GM12878 (cell line): ENCODE measurements around the gene NOC4L. TPM values are rescaled to one million over a fixed set of nuclear protein-coding genes. Genes with fewer than 3 reads are reported as not detected.

Source experiments
- ATAC-seq: fragments of 200-7000 bp; cut with Tn5 transposase; 3 replicates; pipeline ENCODE4 v1.9.1; 2020; ENCODE audit warnings: mild to moderate bottlenecking, moderate library complexity
- BruUV-seq: library from RNA; stranded (reverse); fragments of 400-500 nt; replicated peaks from 2 replicates; lab custom pipeline; 2021; lab: Mats Ljungman, UMichigan
- CTCF ChIA-PET: fragments of 300-600 bp; sonication (Branson Sonifier 250); formaldehyde crosslinking; extraction: SDS; loops from one replicate; lab custom pipeline; 2021; ENCODE audit warnings: inconsistent platforms; lab: Yijun Ruan, JAX
- POLR2A ChIA-PET: fragments of 350-600 bp; formaldehyde crosslinking; extraction: SDS; loops from one replicate; lab custom pipeline; 2021; ENCODE audit warnings: inconsistent platforms; lab: Charles Lee
- RAD21 ChIA-PET: fragments of 300-600 bp; sonication (Branson Sonifier 250); formaldehyde crosslinking; loops from one replicate; lab custom pipeline; 2023; ENCODE audit warnings: antibody characterized with exemption; ENCODE audit not compliant: unreplicated experiment; lab: Charles Lee
- SMC1A ChIA-PET: fragments of 300-600 bp; sonication (Branson Sonifier 250); formaldehyde crosslinking; loops from one replicate; lab custom pipeline; 2023; ENCODE audit not compliant: unreplicated experiment, uncharacterized antibody; lab: Charles Lee
- DNase-seq: peaks from one replicate; pipeline ENCODE4 v3.0.0-alpha.2; 2011; ENCODE audit warnings: low read depth, low spot score
- FAIRE-seq: peaks from 3 replicates; lab custom pipeline; 2011; peaks lifted over from hg19 to GRCh38; lab: Jason Lieb, UNC
- H2AFZ ChIP-seq: 2 replicates; pipeline ENCODE4 v1.6.0; 2011; ENCODE audit warnings: low read depth, low read length, control low read depth; ENCODE audit not compliant: control insufficient read depth
- H3K27ac ChIP-seq: 2 replicates; pipeline ENCODE4 v1.5.1; 2011; ENCODE audit warnings: control low read depth; ENCODE audit not compliant: control insufficient read depth, insufficient read depth
- H3K27me3 ChIP-seq, 2 experiments: replicated peaks in 1 of 2; 2 replicates each; pipeline versions ENCODE4 v1.6.0 to v1.6.1; 2011; ENCODE audit warnings: low read length in 1 of 2; ENCODE audit not compliant: control insufficient read depth in 2 of 2, insufficient read depth in 2 of 2
- H3K36me3 ChIP-seq, 2 experiments: 2 replicates each; pipeline ENCODE4 v1.5.1; 2011; ENCODE audit warnings: low read length in 1 of 2; ENCODE audit not compliant: control insufficient read depth in 2 of 2, insufficient read depth in 2 of 2
- H3K4me1 ChIP-seq: 2 replicates; pipeline ENCODE4 v1.6.1; 2011; ENCODE audit warnings: mild to moderate bottlenecking, low read length, moderate library complexity, mixed read lengths; ENCODE audit not compliant: control insufficient read depth, insufficient read depth
- H3K4me2 ChIP-seq: 2 replicates; pipeline ENCODE4 v1.6.0; 2011; ENCODE audit warnings: control low read depth; ENCODE audit not compliant: control insufficient read depth, insufficient read depth
- H3K4me3 ChIP-seq: fragments of 200-600 bp; sonication (generic); 2 replicates; pipeline ENCODE4 v1.5.1; 2016
- H3K79me2 ChIP-seq: 2 replicates; pipeline ENCODE4 v1.6.0; 2011; ENCODE audit warnings: low read length; ENCODE audit not compliant: control insufficient read depth, insufficient read depth
- H3K9ac ChIP-seq: 2 replicates; pipeline ENCODE4 v1.8.0; 2011; ENCODE audit warnings: low read length, control low read depth, mixed read lengths; ENCODE audit not compliant: control insufficient read depth, insufficient read depth
- H3K9me3 ChIP-seq: replicated peaks from 3 replicates; pipeline ENCODE4 v1.5.1; 2011; ENCODE audit warnings: mild to moderate bottlenecking, low read length; ENCODE audit not compliant: control insufficient read depth, insufficient read depth
- H4K20me1 ChIP-seq: 2 replicates; pipeline ENCODE4 v1.6.0; 2011; ENCODE audit not compliant: control insufficient read depth, insufficient read depth
- ATF3 ChIP-seq: IDR thresholded peaks from 2 replicates; pipeline ENCODE4 v1.6.1; 2011; ENCODE audit warnings: low read depth, mild to moderate bottlenecking, low read length, moderate library complexity, borderline replicate concordance; ENCODE audit errors: extremely low read depth
- EGR1 ChIP-seq, 2 experiments: IDR thresholded peaks; 1 replicate in 1 of 2; 2 replicates in 1 of 2; pipeline ENCODE4 v1.6.1; 2011 to 2012; ENCODE audit warnings: low read depth in 2 of 2, low read length in 2 of 2, borderline replicate concordance in 1 of 2, mild to moderate bottlenecking in 1 of 2, moderate library complexity in 1 of 2
- PAX8 ChIP-seq: fragments of 450-650 bp; IDR thresholded peaks from 2 replicates; pipeline ENCODE4 v1.6.1; 2017; ENCODE audit warnings: mild to moderate bottlenecking, moderate library complexity
- RB1 ChIP-seq: fragments of 450-650 bp; formaldehyde crosslinking; IDR thresholded peaks from 2 replicates; pipeline ENCODE4 v1.6.1; 2017; ENCODE audit warnings: mild to moderate bottlenecking, borderline replicate concordance
- SRF ChIP-seq, 2 experiments: IDR thresholded peaks; 2 replicates each; pipeline ENCODE4 v1.6.1; 2011; ENCODE audit warnings: low read depth in 2 of 2, low read length in 2 of 2, mild to moderate bottlenecking in 1 of 2, moderate library complexity in 1 of 2
- SUZ12 ChIP-seq: fragments of 200-600 bp; sonication (generic); IDR thresholded peaks from one replicate; pipeline ENCODE4 v1.6.1; 2018; ENCODE audit warnings: antibody characterized with exemption, mild to moderate bottlenecking; ENCODE audit not compliant: unreplicated experiment
- WGBS: methylation state at CpG from one replicate; pipeline ENCODE4 v1.1.6; 2016; ENCODE audit warnings: low lambda C conversion rate; ENCODE audit not compliant: insufficient replicate concordance, insufficient coverage; ENCODE audit errors: missing lambda C conversion rate; 5-methylcytosine and 5-hydroxymethylcytosine counted together
- in situ Hi-C: fragments of 300-500 bp; cut with MboI; formaldehyde crosslinking; loops from 9 replicates; pipeline ENCODE4 v1.14.3; 2018; ENCODE audit warnings: mixed read lengths
- intact Hi-C: fragments of 100-400 bp; cut with micrococcal nuclease; formaldehyde crosslinking; loops from one replicate; pipeline ENCODE4 v1.14.2; 2022; ENCODE audit not compliant: unreplicated experiment
- polyA plus RNA-seq, 11 experiments: library from polyadenylated mRNA; depleted of rRNA in 4 of 11; unstranded in 6 of 11; stranded (reverse) in 5 of 11; fragments of >200 nt; fragmentation: Nextera tagmentation in 4 of 11; fragmentation: Illumina TruSeq in 1 of 11; extraction: Ambion mirVana in 4 of 11; extraction: Trizol in 1 of 11; gene quantifications; 1 replicate in 1 of 11; 2 replicates in 10 of 11; pipeline versions ENCODE4 v1.2.1 to v1.2.3, GENCODE V29; 2011 to 2016; ENCODE audit warnings: inconsistent platforms in 2 of 11, missing spikeins in 2 of 11, low read depth in 1 of 11
- total RNA-seq, 4 experiments: library from RNA; depleted of rRNA in 3 of 4; stranded (reverse); fragments of >200 nt in 3 of 4; fragmentation: Illumina TruSeq in 1 of 4; extraction: Trizol in 1 of 4; gene quantifications; 2 replicates each; pipeline versions ENCODE4 v1.2.1 to v1.2.3, GENCODE V29; 2013 to 2021

Gene NOC4L
- total and polyA plus RNA-seq, 10 of the 15 experiments (the other 5 are each of a cell fraction or from before 2014, with no cell fraction given) = 0.72 to 68.2 (median 15.2) TPM

GRCh38 chr12:132174839-132175490 is 30.7 kb downstream of the NOC4L start:
- peak overlapping the region; percentile 9; the same call in 1 of the 2 replicates for H3K4me2 ChIP-seq
- in situ Hi-C loops (no loop called here), intact Hi-C loops (no loop called here)
- DNase-seq (no peak), FAIRE-seq (no peak), ATAC-seq (no peak)
- H3K4me3 ChIP-seq = no peak overlapping the region
- no peaks in the 10 kb centered on the region for H3K9me3 ChIP-seq
- ChIA-PET RAD21 (no interaction called here), CTCF (no interaction called here), POLR2A (no interaction called here), SMC1A (no interaction called here)
- H3K27me3 ChIP-seq = no peaks in the 10 kb centered on the region
- no peak overlapping the region for H3K27ac ChIP-seq
- TF ChIP-seq PAX8 = no peak
- no peak for TF ChIP-seq SUZ12
- no peak for TF ChIP-seq SRF (IDR thresholded peaks at IDR 0.05; ENCODE audit: low read depth in 2 of 2, low read length in 2 of 2)
- TF ChIP-seq EGR1 (IDR thresholded peaks at IDR 0.05; ENCODE audit: borderline replicate concordance in 1 of 2, low read depth in 2 of 2, low read length in 2 of 2) = no peak
- no peak for TF ChIP-seq ATF3
- TF ChIP-seq RB1 = no peak
- 45% methylated on average over 25 of the region's 25 CpGs for WGBS
- no peaks in the 10 kb centered on the region for H4K20me1 ChIP-seq
- H3K4me1 ChIP-seq = peaks cover 9% of the 10 kb centered on the region
- H3K9ac ChIP-seq = no peak overlapping the region
- H3K79me2 ChIP-seq = no peaks in the 10 kb centered on the region
- H3K36me3 ChIP-seq = no peaks in the 10 kb centered on the region
- BruUV-seq = no TSS peak
- peak overlapping the region; percentile 45 for H2AFZ ChIP-seq
